Lower leg skin (tissue), 4 donors: Measurements from ENCODE around the gene DPM1. TPM values are rescaled to one million over a fixed set of nuclear protein-coding genes. Genes with fewer than 3 reads are reported as not detected.
"Not testable (repeated sequence)": the region's sequence is repeated elsewhere in the genome, so short reads cannot be mapped to it uniquely, and the experiment has no call there.

ENCODE experiments used
- DNase-seq, 2 donors: peaks; one replicate each; pipeline ENCODE4 v3.0.0-alpha.2; 2019; ENCODE audit warnings: low spot score in 2 of 2
- H3K4me3 ChIP-seq: fragments of 200-600 bp; sonication (generic); 2 replicates; pipeline ENCODE4 v1.5.1; 2017; ENCODE audit warnings: mild to moderate bottlenecking, low read depth; ENCODE audit not compliant: poor library complexity, severe bottlenecking
- POLR2A ChIP-seq, 2 donors: fragments of 450-650 bp; IDR thresholded peaks; one replicate each; pipeline ENCODE4 v1.6.1; 2016 to 2017; ENCODE audit warnings: antibody characterized with exemption in 2 of 2, mild to moderate bottlenecking in 1 of 2, moderate library complexity in 1 of 2
- WGBS, 2 donors: methylation state at CpG; one replicate each; pipeline ENCODE4 v1.1.5; 2018; 5-methylcytosine and 5-hydroxymethylcytosine counted together
- intact Hi-C: fragments of 100-400 bp; cut with DNase I; formaldehyde crosslinking; loops from one replicate; pipeline ENCODE4 v1.15.0; 2023; ENCODE audit warnings: low total_unique reads
- total RNA-seq, 4 donors: library from RNA; depleted of rRNA; stranded (reverse); fragments of >200 nt; gene quantifications; one replicate each; pipeline ENCODE4 v1.1.0, GENCODE V29; 2016
- TF ChIP-seq, protein P1 (sequence below), 3 donors: fragments of 450-650 bp; IDR thresholded peaks; one replicate each; pipeline ENCODE4 v1.5.1; 2016; ENCODE audit warnings: antibody characterized with exemption in 3 of 3, mild to moderate bottlenecking in 3 of 3, moderate library complexity in 2 of 3

Gene DPM1
- total RNA-seq, 4 donors from 2014 or later = 38.8 to 79.6 (median 49.7) TPM

DNA sequence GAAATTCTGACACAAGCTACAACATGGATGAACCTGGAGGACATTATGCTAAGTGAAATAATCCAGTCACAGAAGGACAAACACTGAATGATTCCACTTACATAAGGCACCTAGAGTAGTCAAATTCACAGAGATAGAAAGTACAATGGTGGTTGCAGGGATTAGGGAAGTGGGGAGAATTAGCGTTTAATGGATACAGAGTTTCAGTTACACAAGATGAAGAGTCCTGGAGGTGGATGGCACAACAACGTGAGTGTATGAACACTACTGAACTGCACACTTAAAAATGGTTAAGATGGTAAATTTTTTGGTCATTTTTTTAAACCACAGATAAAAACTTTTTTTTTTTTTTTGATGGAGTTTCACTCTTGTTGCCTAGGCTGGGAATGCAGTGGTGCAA is 25.0 kb upstream of the DPM1 start:
- intact Hi-C loops = no loop called here
- 54 to 56% methylated on average over 2 of the region's 2 CpGs for WGBS, 2 donors

DNA sequence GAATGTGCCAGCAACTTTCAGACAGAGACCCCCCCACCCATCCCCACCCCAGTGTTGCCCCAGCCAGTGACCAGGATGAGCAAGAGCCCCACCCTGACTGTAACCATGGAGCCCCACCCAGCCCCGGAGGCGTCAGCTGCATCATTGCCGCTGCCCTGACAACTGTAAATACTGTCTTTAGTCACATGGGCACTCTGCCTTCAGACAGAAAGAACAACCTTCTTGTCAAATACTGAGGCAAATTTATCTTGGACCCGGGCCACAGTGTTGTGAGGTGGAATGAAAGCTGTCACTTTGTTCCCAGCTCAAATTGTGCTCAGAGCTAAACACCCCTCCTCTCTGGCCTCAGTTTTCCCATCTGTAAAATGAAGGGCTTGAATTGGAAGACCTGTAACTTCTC is 24.0 kb upstream of the DPM1 start:
- intact Hi-C loops = no loop called here
- H3K4me3 ChIP-seq = no peak overlapping the region
- 6 to 18% methylated on average over 4 of the region's 4 CpGs for WGBS, 2 donors
- peak; percentile 80 to 90 for DNase-seq
- TF ChIP-seq POLR2A (IDR thresholded peaks at IDR 0.05) = no peak
- TF ChIP-seq, protein P1, sequence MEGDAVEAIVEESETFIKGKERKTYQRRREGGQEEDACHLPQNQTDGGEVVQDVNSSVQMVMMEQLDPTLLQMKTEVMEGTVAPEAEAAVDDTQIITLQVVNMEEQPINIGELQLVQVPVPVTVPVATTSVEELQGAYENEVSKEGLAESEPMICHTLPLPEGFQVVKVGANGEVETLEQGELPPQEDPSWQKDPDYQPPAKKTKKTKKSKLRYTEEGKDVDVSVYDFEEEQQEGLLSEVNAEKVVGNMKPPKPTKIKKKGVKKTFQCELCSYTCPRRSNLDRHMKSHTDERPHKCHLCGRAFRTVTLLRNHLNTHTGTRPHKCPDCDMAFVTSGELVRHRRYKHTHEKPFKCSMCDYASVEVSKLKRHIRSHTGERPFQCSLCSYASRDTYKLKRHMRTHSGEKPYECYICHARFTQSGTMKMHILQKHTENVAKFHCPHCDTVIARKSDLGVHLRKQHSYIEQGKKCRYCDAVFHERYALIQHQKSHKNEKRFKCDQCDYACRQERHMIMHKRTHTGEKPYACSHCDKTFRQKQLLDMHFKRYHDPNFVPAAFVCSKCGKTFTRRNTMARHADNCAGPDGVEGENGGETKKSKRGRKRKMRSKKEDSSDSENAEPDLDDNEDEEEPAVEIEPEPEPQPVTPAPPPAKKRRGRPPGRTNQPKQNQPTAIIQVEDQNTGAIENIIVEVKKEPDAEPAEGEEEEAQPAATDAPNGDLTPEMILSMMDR (IDR thresholded peaks at IDR 0.05) = no peak

More for the DNA sequence above, 25.0 kb upstream of the DPM1 start:
- H3K4me3 ChIP-seq = no peak overlapping the region
- TF ChIP-seq POLR2A (IDR thresholded peaks at IDR 0.05) = no peak
- TF ChIP-seq, protein P1 (IDR thresholded peaks at IDR 0.05) = no peak
- no peak for DNase-seq

DNA sequence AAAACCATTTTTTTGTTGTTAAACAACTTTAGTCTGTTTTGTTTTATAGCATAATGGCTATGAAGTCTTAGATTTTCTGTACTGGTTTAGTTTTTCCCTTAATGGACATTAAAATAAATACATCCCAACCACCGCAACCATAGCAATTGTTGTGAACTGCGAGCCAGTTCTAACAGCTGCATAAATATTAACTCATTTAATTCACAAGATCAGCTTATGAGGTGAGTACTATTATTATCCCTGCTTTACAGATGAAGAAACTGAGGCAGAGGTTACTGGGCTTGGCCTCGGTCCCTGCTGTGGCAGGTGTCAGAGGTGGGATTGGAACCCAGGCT is 23.3 kb upstream of the DPM1 start:
- no peak overlapping the region for H3K4me3 ChIP-seq
- TF ChIP-seq, protein P1 (IDR thresholded peaks at IDR 0.05) = no peak
- TF ChIP-seq POLR2A (IDR thresholded peaks at IDR 0.05) = no peak
- DNase-seq = no peak
- WGBS, 2 donors = 56 to 60% methylated on average over 3 of the region's 3 CpGs
- intact Hi-C loops = no loop called here

DNA sequence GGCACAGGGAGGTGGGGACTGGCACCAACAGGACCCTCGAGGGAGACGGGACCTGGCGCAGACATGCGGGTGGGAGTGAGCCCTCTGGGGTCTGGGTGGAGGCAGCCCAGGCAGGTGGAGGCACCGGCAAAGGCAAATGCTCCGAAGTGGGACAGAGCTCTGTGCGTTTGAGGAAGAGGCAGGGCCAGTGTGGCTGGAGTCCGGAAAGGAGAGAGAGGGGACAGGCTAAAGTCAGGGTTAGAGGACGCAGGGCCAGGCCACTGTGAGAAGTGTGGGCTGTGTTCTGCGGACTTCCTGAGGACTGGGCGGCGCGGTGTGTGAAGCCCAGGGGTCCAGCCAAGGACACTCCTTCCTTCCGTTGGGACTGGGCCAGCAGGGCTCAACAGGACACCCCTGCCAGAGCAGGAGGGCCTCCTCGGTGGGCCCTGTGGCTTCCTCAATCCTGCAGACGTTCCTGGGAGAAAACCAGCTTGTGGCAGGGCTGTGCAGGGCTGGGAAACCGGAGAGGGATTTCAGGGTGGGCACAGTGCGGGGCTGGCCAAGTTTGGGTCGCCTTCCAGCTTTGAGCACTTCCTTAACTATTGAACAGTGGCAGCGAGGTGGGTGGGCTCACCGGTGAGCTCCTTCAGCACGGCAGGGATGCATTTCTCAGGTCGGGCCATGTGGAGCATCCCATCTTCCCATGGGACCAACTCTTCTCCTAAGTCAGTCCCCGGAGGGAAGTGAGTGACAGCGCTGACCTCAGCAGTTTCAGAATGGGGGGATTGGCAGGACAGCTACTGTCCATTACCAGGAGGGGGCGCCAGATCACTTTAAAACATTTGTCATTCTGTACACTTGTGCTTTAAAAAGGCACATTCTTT is 22.8 kb upstream of the DPM1 start:
- no peak for TF ChIP-seq POLR2A (IDR thresholded peaks at IDR 0.05)
- TF ChIP-seq, protein P1 (IDR thresholded peaks at IDR 0.05) = no peak
- intact Hi-C loops = no loop called here
- H3K4me3 ChIP-seq = no peak overlapping the region
- 57 to 60% methylated on average over 26 of the region's 26 CpGs for WGBS, 2 donors
- no peak for DNase-seq

DNA sequence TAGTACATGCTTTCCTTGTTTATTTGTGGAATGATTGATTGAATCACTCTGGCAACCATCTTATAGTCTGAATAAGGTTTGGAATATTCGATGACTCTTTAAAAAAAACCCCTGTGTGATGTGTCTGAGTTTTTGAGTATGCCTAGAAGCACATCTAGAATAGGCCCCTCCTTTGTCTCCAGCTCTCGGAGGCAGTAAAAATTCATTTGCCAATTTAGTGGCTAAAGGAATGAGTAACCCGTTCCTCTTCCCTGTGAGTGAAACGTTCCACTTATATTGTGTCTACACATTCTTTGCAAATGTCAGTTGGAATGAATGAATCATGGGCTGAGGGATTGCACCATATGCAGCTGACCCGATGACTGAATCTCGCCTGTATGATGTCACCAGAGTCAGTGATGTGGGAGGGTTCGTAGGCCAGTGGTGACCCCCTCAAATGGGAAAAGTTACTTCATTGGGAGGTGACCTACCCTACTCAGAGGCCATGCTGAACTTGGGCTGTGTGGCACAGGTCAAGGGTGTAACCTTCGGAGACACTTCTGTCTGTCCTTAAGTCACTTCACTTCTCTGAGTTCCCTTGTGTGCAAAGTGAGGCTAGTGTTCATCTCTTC is 21.8 kb upstream of the DPM1 start:
- TF ChIP-seq, protein P1 (IDR thresholded peaks at IDR 0.05) = no peak
- no peak for TF ChIP-seq POLR2A (IDR thresholded peaks at IDR 0.05)
- WGBS, 2 donors = 34 to 40% methylated on average over 8 of the region's 8 CpGs
- no peak for DNase-seq
- H3K4me3 ChIP-seq = no peak overlapping the region
- intact Hi-C loops = no loop called here

DNA sequence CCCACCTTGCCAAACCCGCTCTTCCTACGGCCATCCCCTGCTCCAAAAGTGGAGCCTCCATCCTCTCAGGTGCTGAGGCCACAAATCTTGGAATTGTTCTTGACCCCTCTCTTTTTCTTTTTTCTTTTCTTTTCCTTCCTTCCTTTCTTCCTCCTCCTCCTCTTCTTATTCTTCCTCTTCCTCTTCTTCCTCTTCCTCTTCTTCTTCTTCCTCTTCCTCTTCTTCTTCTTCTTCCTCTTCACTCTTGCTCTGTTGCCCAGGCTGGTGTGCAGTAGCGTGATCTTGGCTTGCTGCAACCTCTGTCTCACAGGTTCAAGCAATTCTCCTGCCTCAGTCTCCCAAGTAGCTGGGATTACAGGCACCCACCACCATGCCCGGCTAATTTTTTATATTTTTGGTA is 20.2 kb upstream of the DPM1 start:
- intact Hi-C loops, DNase-seq: not testable (repeated sequence)

More for the DNA sequence above, 20.2 kb upstream of the DPM1 start:
- not testable (repeated sequence) for H3K4me3 ChIP-seq
- WGBS, 2 donors = 93 to 98% methylated on average over 4 of the region's 4 CpGs
